ENCODE data around the gene FLYWCH1.

The FLYWCH1 gene

DNA sequence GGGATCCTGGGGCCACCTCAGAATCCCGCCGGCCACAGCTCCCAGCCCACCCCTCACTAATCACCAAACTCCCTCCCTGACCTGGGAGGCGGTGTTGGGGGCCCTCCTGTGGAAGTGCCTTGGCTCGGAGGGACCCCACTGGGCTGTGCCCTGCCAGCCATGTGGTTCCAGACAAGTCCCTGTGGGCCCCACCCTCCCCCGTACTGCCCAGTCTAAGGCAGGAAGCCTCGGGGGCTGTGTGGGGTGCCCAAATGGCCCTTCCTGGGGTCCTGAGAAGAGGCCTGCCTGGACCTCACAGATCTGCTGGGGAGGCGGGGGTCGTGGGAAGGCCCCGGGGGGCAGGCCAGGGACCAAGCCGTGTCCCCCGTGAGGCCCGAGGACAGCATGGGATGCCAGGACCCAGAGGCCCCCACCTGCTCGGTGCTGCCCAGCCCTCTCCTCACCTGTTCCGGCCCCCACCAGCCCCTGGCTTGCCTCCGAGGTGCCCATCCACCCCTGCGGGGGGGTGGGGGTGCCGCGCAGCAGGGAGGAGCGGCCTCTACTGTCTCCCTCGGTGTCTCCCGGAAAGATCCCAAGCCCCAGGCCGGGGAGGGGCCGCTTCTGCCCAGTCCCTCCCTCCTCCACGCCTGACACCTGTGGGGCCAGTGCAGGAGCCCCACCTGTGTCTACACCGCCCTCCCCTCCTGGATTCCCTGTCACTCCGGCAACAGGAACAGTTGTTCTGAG lies 43.1 kb downstream of the FLYWCH1 start:
- DNase-seq = no peak

DNA sequence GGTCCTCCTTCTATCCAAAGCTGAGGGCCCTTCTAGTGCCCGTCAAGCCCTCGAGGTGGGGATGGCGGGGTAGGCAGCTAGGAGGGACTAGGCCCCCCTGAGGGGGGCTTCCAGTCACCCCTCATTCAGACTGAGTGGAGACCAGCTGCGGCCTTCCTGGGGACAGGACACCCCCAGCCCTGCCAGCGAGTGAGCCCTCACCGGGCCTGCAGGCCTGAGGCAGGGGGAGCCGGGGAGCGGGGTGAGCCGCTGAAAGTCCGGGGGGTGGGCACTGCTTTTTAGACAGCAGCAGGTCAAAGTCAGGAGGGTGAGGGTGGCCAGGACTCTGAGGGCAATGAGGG lies 43.7 kb downstream of the FLYWCH1 start:
- DNase-seq = no peak

DNA sequence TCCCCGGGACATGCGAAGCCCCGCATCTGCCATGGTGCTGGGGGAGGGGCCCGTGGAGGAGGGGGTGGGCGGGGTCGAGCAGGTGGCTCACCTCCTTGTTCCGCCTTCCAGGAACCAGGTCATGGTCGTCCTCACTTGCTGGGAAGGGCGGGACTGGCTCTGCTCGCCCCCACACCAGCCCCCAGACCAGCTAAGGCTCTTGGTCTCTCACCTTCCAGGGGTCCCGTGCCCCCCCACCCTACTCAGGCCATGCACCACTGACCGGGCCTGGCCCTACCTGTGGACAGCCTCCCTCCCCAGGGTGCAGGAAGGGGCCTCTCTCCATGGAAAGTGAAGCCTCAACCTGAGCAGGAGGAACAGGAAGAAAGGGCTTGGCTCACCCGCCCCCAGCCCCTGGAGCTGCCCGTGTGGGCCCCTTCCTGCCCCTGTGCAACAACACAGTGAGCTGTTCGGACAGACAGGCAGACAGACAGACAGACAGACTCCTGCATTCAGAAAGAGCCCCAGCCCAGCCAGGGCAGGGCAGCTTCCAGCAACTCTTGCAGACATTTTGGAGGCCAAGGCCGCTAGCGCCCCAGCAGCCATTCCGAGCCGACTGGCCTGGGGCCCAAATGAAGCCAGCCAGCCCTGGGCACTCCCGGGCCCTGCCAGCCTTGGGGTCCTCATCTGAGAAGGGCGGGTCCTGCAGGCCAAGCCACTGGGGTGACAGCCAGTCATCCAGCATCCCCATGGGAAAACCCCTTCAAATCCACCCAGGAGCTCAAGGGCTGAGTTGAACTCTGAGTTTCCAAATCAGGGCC lies 44.2 kb downstream of the FLYWCH1 start:
- DNase-seq = no peak

DNA sequence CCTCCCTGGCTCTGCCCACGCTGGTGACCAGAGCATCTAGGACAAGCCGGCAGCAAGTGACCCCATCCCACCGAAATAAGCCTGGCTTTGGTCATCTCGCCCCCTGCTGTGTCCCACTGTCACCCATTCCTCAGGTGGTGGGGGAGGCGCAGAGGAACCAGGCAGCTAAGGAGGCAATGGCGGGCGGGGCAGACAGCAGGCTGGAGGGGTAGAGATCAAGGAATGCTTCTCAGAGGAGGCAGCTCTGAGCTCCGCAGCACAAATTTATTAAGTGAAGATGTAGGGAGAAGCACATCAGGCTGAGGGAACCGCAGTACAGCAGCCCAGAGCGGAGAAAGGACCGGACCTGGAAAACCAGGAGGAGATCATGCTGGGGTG lies 44.8 kb downstream of the FLYWCH1 start:
- no peak for DNase-seq

DNA sequence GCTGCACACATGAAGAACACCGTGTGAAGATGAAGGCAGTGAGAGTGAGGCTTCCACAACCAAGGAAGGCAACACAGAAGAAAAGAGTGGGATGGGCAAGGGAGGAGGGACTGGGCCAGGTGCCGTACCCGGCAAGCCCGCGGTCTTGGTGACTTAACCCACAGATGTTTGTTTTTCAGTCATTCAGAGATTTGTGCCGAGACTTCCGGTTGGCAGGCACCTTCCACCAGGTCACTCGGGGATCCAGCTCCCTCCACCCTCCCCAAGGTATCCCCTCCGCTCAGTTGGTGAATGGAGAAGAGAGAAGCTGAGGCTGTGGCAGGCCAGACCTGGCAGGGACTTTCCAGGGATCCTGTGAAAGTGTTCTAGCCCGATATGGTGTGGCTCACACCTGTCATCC lies 47.5 kb downstream of the FLYWCH1 start:
- no peak for DNase-seq

DNA sequence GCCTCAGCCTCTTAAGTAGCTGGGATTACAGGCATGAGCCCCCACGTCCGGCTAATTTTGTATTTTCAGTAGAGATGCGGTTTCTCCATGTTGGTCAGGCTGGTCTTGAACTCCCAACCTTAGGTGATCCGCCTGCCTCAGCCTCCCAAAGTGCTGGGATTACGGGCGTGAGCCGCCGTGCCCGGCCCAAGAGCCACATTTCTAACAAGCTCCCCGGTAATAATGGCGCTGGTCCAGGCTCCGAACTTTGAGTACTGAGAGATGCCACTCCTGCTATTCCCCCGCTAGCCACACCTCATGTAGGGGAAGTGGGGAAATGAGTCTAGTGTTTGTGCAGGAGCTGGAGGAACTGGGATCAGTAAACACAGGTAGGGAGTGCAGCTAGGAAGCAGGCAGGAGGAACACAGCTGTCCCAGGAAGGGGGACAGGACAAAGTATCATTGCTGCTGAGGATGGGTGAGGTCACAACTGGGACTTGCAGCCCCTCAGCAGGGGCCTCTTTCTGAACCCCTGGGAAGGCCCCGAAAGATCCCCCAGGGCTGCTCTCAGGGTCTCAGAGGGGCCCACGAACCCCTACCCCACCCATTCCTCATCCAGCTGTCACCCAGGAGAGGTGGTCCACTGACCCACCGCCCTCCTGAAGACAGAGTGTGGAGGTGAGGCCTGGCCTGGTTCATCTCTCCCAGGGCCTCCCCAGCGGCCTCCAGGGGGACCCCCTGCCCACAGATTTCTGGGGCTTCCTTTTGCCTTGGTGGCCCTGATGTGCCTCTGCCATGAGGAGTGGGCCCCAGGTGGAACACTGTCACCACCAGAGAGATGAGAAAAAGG lies 48.7 kb downstream of the FLYWCH1 start:
- DNase-seq = no peak

DNA sequence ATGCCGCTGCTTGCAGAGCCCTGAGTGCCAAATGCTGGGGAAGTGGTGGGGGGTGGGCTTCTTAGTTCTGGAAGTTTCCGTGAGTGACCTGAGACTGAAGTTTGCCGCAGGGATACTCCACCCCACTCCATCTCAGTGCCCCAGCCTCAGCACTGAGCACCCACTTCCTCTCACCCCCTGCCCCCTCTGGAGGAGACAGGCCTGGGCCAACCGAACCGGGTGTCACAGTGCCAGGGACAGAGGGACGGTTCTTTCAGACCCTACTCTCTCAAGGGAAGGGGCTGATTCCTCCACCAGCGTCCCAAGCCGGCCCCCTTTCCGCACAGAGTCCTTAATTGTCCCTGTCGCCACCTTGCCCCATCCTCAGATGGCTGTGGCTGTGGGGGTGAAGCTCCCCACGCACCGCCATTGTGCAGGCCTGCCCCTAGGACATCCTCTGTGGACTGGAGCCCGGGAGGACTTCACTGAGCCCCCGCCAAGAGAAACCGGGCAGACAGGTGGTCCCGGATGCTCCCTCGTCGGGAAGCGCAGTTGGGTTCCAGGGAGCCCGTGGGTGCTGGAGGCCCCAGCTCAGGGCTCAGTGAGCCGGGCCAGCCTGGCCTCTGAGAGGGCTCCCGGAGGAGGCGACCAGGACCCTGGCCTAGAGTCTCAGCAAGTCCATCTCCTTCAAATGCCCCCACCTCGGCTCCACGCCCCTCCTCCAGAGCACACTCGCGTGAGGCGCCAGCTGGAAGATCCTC lies 50.8 kb downstream of the FLYWCH1 start:
- DNase-seq = no peak

DNA sequence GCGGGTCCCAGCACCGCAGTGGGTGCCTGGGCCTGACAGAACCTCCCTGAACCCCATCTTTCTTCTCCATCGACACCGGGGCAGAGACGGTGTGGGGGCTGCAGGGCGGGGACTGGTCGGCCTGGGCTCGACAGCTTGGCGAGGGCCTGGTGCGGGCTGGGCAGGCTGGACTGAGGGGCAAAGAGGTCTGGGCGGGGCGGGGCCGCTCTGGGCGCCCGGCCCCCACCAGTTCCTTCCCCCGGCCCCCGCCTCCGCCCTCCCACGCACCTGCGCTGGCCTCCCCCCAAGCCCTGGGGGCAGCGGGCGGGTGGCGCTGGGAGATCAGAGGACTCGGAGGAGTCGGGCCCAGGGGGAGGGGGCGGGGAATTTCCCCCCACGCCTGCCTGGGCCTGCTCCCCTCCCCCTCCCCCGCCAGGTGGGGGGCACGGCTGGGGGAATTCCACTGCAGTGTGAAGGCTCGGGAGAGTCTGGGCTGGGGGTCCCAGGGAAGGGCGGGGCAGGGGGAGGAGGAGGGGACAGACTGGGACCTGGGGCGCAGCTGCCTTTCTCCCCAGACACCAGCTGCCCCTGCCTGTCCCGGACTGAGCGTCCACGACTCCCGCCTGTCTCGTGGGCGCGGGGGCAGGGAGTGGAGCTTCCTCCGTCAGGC lies 51.5 kb downstream of the FLYWCH1 start:
- no peak for DNase-seq

DNA sequence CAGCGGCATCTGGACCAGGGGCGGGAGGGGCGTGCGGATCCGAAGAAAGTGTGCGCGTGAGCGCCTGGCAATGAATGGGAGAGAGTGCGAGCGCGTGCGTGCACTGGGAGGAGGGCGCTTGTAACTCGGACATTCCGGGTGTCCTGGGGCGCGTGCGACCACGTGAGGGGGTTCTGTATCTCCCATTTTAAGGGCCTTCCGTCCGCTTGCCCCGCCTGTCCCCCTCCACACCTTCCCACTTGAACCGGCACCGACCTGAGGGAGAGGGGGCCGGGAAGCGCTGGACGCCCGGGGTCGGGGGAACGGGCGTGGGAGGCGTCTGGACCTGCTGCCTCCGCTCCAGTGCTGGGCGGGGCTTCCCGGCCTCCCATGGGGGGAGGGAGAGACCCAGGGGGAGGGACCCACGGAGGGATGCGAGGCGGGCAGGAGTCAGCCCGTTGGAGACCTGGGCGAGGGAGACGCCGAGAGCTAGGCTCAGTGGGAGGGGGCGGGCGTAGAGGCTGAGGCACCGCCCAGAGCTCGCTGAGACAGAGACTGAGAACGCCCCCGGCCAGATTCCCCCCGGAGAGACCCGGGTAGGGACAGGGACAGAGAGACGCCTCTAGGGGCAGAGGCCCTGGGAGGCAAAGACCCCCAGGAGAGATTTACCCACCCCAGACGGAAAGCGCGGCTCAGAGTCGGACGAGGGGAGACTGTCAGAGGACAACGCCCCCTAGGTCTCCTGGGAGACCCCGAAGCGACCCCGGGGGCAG lies 52.2 kb downstream of the FLYWCH1 start, which contains the start of gene KREMEN2:
KREMEN2 (plus strand) TSS at position 553 of the 752 bp plus-strand sequence. CDS start 246 bp downstream, outside the sequence.
- DNase-seq = no peak

DNA sequence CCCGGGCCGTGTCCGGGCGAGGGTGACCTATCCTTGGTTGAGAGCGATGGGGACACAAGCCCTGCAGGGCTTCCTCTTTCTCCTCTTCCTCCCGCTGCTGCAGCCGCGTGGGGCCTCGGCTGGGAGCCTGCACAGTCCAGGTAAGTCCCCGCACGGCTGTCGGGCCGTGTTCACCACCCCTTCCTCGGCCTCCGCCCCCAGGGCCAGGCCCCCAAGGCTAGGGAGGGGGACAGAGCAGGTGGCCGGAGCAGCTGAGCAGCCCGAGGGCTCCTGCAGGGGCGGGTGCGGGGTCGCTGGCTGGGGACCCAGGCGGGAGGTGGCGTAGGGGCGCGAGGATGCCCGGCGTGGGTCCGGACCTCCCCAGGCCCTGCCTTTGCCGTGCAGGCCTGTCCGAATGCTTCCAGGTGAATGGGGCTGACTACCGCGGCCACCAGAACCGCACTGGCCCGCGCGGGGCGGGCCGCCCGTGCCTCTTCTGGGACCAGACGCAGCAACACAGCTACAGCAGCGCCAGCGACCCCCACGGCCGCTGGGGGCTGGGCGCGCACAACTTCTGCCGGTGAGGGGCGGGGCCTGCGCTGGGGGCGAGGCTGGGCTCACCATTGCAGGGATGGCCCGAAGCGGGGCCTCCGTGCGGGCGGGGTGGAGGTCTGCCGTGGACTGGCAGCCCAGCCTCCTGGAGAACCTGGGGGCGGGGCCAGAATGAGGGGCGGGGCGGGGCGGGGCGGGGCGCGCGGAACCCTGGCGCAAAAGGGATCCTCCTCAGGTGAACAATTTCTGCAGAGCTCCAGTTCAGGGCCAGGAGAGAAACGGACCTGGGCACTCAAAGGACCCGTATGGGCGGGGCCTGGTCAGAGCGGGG lies 53.0 kb downstream of the FLYWCH1 start:
- no peak for DNase-seq

DNA sequence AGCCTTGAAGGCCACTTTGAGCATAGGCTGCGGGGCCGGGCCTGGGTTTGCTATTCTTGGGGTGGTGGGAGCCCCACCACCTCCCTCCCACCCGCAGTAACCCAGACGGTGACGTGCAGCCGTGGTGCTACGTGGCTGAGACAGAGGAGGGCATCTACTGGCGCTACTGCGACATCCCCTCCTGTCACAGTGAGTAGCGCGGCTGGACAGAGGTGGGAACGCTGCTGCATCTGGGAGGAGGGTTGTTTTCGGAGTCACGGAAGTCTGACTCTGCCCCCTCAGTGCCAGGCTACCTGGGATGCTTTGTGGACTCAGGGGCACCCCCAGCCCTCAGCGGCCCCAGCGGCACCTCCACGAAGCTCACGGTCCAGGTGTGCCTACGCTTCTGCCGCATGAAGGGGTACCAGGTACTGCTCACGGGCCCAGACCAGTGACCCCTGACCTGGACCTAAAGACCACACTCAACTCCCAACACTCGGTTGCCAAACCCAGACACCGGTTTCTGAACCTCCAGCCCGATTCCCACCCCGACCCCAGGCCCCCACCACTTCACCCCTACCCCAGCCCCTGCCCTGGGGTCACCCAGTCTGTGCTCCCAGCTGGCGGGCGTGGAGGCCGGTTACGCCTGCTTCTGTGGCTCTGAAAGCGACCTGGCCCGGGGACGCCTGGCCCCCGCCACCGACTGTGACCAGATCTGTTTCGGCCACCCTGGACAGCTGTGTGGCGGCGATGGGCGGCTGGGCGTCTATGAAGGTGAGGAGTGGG lies 54.5 kb downstream of the FLYWCH1 start:
- no peak for DNase-seq

DNA sequence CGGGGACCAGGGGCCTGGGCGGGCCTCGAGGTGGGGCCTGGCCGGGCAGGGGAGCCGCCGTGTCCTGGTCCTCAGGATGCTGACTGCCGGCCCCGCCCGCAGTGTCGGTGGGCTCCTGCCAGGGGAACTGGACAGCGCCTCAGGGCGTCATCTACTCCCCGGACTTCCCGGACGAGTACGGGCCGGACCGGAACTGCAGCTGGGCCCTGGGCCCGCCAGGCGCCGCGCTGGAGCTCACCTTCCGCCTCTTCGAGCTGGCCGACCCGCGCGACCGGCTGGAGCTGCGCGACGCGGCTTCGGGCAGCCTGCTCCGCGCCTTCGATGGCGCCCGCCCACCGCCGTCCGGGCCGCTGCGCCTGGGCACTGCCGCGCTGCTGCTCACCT lies 55.1 kb downstream of the FLYWCH1 start:
- DNase-seq = no peak

DNA sequence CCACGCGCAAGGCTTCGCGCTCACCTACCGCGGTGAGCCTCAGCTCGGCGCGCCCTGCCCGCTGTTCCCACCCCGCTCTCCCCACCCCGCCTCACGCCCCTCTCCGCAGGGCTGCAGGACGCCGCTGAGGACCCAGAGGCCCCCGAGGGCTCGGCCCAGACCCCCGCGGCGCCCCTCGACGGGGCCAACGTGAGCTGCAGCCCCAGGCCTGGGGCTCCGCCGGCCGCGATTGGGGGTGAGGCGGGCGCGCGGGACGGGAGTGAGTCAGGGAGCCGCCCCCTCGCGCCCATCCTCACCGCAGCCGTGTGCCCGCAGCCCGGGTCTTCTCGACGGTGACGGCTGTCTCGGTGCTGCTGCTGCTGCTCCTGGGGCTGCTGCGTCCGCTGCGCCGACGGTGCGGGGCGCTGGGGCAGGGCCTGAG lies 55.5 kb downstream of the FLYWCH1 start:
- DNase-seq = no peak

DNA sequence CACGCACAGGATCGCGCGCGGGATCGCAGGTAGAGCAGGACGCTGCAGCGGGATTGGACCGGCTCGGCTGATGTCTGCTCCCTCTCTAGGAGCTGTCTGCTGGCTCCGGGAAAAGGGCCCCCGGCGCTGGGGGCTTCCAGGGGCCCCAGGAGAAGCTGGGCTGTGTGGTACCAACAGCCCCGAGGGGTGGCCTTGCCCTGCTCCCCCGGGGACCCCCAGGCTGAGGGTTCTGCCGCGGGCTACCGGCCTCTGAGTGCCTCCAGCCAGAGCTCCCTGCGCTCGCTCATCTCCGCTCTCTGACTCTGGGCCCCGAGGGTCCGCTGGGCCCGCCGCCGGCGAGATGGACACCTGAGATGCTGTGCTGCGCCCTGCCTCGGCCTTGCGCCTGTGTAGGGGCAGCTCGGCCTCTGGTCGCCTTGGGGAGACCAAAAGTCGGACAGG lies 56.0 kb downstream of the FLYWCH1 start:
- DNase-seq = no peak

DNA sequence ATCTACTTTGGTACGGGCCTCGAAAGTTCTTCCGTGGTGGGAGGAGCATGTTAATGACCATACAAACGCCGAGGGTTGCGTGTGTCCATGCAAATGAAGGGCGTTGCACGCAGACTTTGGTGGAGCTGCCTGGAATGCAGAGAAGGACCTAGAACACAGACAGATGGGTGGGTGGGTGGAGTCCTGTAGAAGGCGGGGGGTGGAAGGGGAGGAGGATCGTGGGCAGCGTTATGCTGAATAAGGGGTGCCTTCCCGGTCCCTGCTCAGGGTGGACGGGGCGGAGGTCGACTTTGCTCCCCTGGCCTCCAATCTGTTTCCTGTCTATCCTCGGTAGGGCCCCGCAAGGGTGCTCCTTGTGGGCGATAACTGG lies 56.6 kb downstream of the FLYWCH1 start:
- DNase-seq = no peak

DNA sequence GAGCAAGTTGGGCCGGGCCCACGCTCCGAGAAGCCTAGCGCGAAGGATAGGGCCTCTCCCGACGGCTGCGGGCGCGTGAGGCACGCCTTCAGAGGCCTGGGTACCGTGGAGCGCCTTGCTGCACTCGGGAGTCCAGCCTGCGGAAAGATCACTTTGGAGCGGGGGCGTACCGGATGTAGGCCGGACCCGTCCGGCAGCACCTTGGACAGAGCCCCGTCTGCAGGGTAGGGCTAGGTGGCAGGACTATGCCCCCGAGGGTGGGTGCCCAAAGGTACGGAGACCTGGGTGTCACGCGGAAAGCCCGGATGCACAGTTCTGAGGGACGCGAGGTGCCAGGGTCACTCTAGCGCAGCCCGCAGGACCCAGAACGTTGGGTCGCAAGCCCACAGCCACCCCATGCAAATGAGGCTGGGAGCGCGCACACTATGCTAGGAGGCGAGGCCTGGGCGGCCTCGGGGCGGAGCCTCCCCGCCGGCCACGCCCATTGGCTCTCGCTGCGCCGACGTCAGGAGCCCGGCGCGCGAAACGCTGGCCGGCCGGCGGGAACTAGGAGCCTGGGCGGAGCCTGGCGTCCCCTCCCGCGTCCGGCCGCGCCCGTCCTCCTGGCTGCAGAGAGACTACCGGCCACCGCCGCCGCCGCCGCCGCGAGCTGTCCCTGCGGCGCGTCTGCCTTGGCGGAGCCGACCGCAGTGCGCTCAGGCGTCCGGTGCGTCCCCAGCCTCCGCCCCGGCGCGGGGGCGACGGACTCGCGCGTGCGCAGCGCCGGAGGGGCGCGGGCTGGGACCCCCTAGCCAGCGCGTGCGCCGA lies 57.2 kb downstream of the FLYWCH1 start, which contains the start of gene PAQR4:
PAQR4 (plus strand) TSS at position 611 of the 807 bp plus-strand sequence. CDS start 327 bp downstream, outside the sequence.
- peak; percentile 84 for DNase-seq

DNA sequence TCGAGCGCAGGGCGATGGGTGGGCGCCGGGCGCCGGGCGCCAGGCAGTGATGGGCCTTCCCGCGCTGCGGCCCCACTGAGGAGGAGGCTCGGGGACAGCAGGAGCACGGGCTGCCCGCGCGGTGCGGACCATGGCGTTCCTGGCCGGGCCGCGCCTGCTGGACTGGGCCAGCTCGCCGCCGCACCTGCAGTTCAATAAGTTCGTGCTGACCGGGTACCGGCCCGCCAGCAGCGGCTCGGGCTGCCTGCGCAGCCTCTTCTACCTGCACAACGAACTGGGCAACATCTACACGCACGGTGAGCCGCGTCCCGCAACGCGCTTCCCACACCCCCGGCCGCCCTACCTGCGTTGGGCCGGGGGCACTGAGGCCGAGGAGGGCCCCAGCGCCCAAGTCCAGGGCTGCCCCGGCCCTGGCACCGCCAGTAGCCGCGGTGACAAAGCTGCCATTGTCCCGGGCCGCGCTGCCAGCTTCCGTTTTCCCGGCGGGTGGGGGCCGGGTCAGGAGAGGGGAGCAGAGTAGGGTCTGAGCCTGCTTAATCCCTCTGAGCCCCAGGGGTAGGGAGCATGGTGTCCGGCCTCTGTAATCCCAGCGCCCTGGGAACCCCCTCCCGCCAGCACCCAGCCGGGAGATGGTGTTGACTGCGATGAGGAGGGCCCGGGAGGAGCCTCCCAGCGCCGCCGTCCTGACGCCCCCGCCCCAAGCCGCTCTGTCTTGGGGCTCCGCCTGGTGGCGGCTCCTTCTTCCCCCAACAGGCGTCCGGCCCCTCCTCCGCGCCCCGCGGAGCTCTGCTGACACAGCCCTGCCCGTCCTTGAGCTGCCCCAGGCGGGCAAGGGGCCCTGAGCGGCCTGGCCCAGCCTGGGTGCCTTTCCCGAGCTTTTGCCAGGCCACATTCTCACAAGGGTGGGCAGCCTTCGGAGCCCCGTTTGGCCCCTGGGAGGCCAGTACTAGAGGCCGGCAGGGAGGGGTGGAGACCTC lies 58.1 kb downstream of the FLYWCH1 start:
- peak; percentile 16 for DNase-seq
